ENCODE data around the gene SLC7A10.

DNA sequence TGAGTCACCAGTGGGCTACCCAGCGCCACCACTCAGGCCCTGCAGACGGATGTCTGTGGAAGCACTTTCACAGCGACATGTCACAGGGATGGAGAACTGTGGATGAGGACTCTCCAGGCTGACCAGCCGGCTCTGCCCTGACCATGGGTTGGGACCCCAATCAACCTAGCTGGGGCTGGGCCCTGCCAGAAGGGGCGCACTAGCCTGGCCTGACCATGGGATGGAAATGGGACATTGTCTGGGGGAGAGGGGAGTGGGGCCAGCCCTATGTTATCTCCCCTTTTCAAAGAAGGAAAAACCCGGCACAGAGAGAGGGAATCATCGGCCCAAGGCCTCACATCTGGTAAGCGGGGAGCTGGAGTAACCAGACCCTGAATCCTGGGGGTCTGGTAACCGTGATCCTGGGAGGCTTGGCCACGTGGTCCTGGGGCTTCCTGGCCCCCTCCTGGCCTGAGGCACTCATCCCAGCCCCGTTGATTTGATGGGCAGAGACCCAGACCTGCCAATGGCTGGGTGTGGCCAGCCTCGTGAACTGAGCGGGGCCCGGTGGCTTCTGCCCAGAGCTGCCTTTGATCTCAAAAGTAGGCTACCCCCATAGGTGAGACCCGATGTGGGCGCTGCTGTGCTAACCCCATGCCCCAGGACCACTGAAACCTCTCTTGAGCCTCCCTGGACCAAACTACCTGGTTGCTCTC, 11.2 kb upstream of the SLC7A10 start:
- TF ChIP-seq, protein P1, sequence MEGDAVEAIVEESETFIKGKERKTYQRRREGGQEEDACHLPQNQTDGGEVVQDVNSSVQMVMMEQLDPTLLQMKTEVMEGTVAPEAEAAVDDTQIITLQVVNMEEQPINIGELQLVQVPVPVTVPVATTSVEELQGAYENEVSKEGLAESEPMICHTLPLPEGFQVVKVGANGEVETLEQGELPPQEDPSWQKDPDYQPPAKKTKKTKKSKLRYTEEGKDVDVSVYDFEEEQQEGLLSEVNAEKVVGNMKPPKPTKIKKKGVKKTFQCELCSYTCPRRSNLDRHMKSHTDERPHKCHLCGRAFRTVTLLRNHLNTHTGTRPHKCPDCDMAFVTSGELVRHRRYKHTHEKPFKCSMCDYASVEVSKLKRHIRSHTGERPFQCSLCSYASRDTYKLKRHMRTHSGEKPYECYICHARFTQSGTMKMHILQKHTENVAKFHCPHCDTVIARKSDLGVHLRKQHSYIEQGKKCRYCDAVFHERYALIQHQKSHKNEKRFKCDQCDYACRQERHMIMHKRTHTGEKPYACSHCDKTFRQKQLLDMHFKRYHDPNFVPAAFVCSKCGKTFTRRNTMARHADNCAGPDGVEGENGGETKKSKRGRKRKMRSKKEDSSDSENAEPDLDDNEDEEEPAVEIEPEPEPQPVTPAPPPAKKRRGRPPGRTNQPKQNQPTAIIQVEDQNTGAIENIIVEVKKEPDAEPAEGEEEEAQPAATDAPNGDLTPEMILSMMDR (conservative IDR thresholded peaks at IDR 0.05 in 1 of 2, IDR thresholded peaks at IDR 0.05 in 1 of 2; ENCODE audit: low read depth in 1 of 2, low read length in 2 of 2): no peak
- TF ChIP-seq EZH2 (IDR thresholded peaks at IDR 0.05; ENCODE audit: low read length, missing control alignments): no peak

All from fibroblast of lung (primary cell).